Karpas-422 (cell line): ENCODE data around the gene EXOC1. TPM values are rescaled to one million over a fixed set of nuclear protein-coding genes. Genes with fewer than 3 reads are reported as not detected.
"Not testable (repeated sequence)": the region's sequence is repeated elsewhere in the genome, so short reads cannot be mapped to it uniquely, and the experiment has no call there.

Source experiments
- DNase-seq: peaks from one replicate; pipeline ENCODE4 v3.0.0-alpha.2; 2015
- H2AFZ ChIP-seq: fragments of 200-600 bp; sonication (generic); 2 replicates; pipeline ENCODE4 v1.6.1; 2014; ENCODE audit warnings: antibody characterized with exemption, low read length, mixed read lengths
- H3K27ac ChIP-seq: fragments of 200-600 bp; sonication (generic); 2 replicates; pipeline ENCODE4 v1.5.1; 2014; ENCODE audit warnings: mild to moderate bottlenecking, low read length, moderate library complexity
- H3K27me3 ChIP-seq: fragments of 200-600 bp; sonication (generic); 2 replicates; pipeline ENCODE4 v1.6.1; 2014; ENCODE audit warnings: low read length, mixed read lengths
- H3K36me3 ChIP-seq: fragments of 200-600 bp; sonication (generic); 2 replicates; pipeline ENCODE4 v1.6.1; 2014; ENCODE audit warnings: low read length, mixed read lengths; ENCODE audit not compliant: insufficient read depth
- H3K4me1 ChIP-seq: fragments of 200-600 bp; sonication (generic); 2 replicates; pipeline ENCODE4 v1.6.1; 2014; ENCODE audit warnings: mild to moderate bottlenecking, low read length, mixed read lengths
- H3K4me2 ChIP-seq: fragments of 200-600 bp; sonication (generic); 2 replicates; pipeline ENCODE4 v1.6.1; 2014; ENCODE audit warnings: low read length, low read depth, mild to moderate bottlenecking; ENCODE audit not compliant: poor library complexity, severe bottlenecking
- H3K4me3 ChIP-seq: fragments of 200-600 bp; sonication (generic); 2 replicates; pipeline ENCODE4 v1.5.1; 2014; ENCODE audit warnings: mild to moderate bottlenecking, antibody characterized with exemption, low read length, mixed read lengths
- H3K79me2 ChIP-seq: fragments of 200-600 bp; sonication (generic); 2 replicates; pipeline ENCODE4 v1.6.1; 2014; ENCODE audit warnings: mild to moderate bottlenecking, low read length, mixed read lengths
- H3K9ac ChIP-seq: fragments of 200-600 bp; sonication (generic); 2 replicates; pipeline ENCODE4 v1.6.0; 2014; ENCODE audit warnings: low read length
- H3K9me2 ChIP-seq: fragments of 200-600 bp; sonication (generic), shearing (Covaris generic); replicated peaks from 2 replicates; pipeline ENCODE4 v1.6.0; 2014; ENCODE audit warnings: mild to moderate bottlenecking, low read length, moderate library complexity; ENCODE audit not compliant: insufficient read depth
- H3K9me3 ChIP-seq: fragments of 300-700, 200-600 bp; sonication (generic); 2 replicates; pipeline ENCODE4 v1.6.1; 2014; ENCODE audit warnings: low read length, mixed read lengths
- H4K20me1 ChIP-seq: fragments of 200-600 bp; sonication (generic); 2 replicates; pipeline ENCODE4 v1.6.1; 2014; ENCODE audit warnings: mild to moderate bottlenecking, antibody characterized with exemption, low read length, low read depth; ENCODE audit not compliant: insufficient read depth
- total RNA-seq: library from RNA; depleted of rRNA; stranded (reverse); fragments of >200 nt; shearing (Covaris generic); gene quantifications from 2 replicates; pipeline ENCODE4 v1.2.3, GENCODE V29; 2014; ENCODE audit warnings: low replicate concordance

The EXOC1 gene
- total RNA-seq, 1 experiment from 2014 or later, result 40.2 TPM

- H3K27ac ChIP-seq, result no peak overlapping the region
- no peak overlapping the region for H3K9ac ChIP-seq
- H3K36me3 ChIP-seq, result no peaks in the 10 kb centered on the region
- H3K4me2 ChIP-seq, result no peak overlapping the region
- H3K9me2 ChIP-seq, result no peaks in the 10 kb centered on the region
- no peak overlapping the region for H2AFZ ChIP-seq
- H3K79me2 ChIP-seq, result no peaks in the 10 kb centered on the region
- H3K4me1 ChIP-seq, result no peaks in the 10 kb centered on the region
- no peaks in the 10 kb centered on the region for H3K27me3 ChIP-seq
- H3K4me3 ChIP-seq, result no peak overlapping the region
- no peaks in the 10 kb centered on the region for H4K20me1 ChIP-seq
- DNase-seq, result no peak
- peaks cover 3% of the 10 kb centered on the region; the same call in 1 of the 2 replicates for H3K9me3 ChIP-seq
Measured at GRCh38 chr4:55838952-55839351, 14.5 kb upstream of the EXOC1 start.

- H3K4me1 ChIP-seq, result no peaks in the 10 kb centered on the region
- H3K36me3 ChIP-seq, result no peaks in the 10 kb centered on the region
- H4K20me1 ChIP-seq, result no peaks in the 10 kb centered on the region
- no peaks in the 10 kb centered on the region for H3K79me2 ChIP-seq
- H3K9me2 ChIP-seq, result no peaks in the 10 kb centered on the region
- H3K4me2 ChIP-seq, result no peak overlapping the region
- H3K9me3 ChIP-seq, result peaks cover 3% of the 10 kb centered on the region; the same call in 1 of the 2 replicates
- no peak overlapping the region for H3K4me3 ChIP-seq
- no peak overlapping the region for H3K27ac ChIP-seq
- no peak overlapping the region for H3K9ac ChIP-seq
- no peaks in the 10 kb centered on the region for H3K27me3 ChIP-seq
- DNase-seq, result no peak
- no peak overlapping the region for H2AFZ ChIP-seq
Measured at GRCh38 chr4:55840956-55841355, 12.5 kb upstream of the EXOC1 start.

GRCh38 chr4:55841373-55842239 lies 11.8 kb upstream of the EXOC1 start:
- not testable (repeated sequence) for H2AFZ ChIP-seq, H3K36me3 ChIP-seq, H3K9ac ChIP-seq, H4K20me1 ChIP-seq, DNase-seq, H3K27ac ChIP-seq, H3K4me3 ChIP-seq, H3K79me2 ChIP-seq, H3K9me2 ChIP-seq, H3K27me3 ChIP-seq, H3K9me3 ChIP-seq, H3K4me2 ChIP-seq, H3K4me1 ChIP-seq

DNA sequence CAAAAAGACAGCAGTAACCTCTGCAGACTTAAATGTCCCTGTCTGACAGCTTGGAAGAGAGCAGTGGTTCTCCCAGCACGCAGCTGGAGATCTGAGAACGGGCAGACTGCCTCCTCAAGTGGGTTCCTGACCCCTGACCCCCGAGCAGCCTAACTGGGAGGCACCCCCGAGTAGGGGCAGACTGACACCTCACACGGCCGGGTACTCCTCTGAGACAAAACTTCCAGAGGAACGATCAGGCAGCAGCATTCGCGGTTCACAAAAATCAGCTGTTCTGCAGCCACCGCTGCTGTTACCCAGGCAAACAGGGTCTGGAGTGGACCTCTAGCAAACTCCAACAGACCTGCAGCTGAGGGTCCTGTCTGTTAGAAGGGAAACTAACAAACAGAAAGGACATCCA lies 11.1 kb upstream of the EXOC1 start:
- not testable (repeated sequence) for H3K27me3 ChIP-seq, H3K4me3 ChIP-seq, H3K4me2 ChIP-seq

DNA sequence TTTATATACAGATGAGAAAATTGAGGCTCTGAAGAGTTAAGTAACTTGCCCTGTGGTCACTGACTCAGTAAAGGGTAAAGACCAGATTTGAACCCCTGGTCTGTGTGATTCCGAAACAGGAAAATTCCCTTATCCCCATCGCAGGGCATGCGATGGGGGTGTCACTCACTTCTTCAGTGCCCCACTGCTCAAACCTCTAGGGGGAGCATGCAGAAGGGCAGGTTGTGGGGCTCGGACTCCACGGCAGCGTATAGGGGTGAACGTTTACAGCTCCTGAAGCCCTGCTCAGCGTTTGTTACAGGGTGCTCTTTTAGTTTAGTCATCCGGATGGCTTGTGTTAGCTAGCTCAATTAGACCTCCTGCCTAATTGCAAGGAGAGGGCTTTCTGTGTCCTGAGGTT lies 3.7 kb upstream of the EXOC1 start:
- Histone ChIP-seq H3K9me2 (no peaks in the 10 kb centered on the region; the same call in 1 of the 2 replicates), H3K4me2 (no peak overlapping the region), H3K27ac (no peak overlapping the region), H3K79me2 (peaks cover 12% of the 10 kb centered on the region), H4K20me1 (no peaks in the 10 kb centered on the region), H3K27me3 (no peaks in the 10 kb centered on the region), H3K4me1 (peaks cover 8% of the 10 kb centered on the region), H3K9me3 (no peaks in the 10 kb centered on the region), H2AFZ (no peak overlapping the region), H3K9ac (no peak overlapping the region), H3K36me3 (no peaks in the 10 kb centered on the region), H3K4me3 (no peak overlapping the region)
- DNase-seq, result no peak

More for the DNA sequence above, 11.1 kb upstream of the EXOC1 start:
- H3K27ac ChIP-seq, H3K9ac ChIP-seq, H3K36me3 ChIP-seq, H4K20me1 ChIP-seq, DNase-seq, H2AFZ ChIP-seq, H3K9me2 ChIP-seq, H3K9me3 ChIP-seq, H3K79me2 ChIP-seq, H3K4me1 ChIP-seq: not testable (repeated sequence)

DNA sequence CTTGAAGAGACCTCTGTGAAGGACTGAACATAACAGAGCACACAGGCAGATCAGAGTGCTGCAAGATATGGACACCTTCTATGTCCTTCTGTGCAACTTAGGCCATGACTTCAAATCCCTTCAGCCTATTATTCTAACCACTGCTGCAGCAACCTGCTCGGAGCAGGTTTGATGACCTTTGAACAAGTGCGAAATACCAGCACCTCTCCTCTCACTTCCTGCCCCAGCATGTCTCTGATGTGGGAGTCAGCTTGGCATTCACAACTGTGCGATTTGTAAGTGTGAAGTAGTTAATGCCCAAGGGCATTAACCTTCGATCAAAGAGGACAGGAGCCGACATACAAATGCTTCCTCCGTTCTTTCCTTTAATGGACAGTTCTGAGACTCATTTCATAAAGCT lies 1.6 kb upstream of the EXOC1 start:
- no peaks in the 10 kb centered on the region for H3K9me3 ChIP-seq
- DNase-seq, result no peak
- no peak overlapping the region for H3K4me3 ChIP-seq
- H2AFZ ChIP-seq, result no peak overlapping the region
- no peak overlapping the region for H3K9ac ChIP-seq
- no peaks in the 10 kb centered on the region for H4K20me1 ChIP-seq
- H3K27me3 ChIP-seq, result no peaks in the 10 kb centered on the region
- H3K36me3 ChIP-seq, result peaks cover 2% of the 10 kb centered on the region
- no peak overlapping the region for H3K4me2 ChIP-seq
- no peaks in the 10 kb centered on the region; the same call in 1 of the 2 replicates for H3K9me2 ChIP-seq
- peaks cover 20% of the 10 kb centered on the region for H3K4me1 ChIP-seq
- peaks cover 34% of the 10 kb centered on the region for H3K79me2 ChIP-seq
- H3K27ac ChIP-seq, result no peak overlapping the region

DNA sequence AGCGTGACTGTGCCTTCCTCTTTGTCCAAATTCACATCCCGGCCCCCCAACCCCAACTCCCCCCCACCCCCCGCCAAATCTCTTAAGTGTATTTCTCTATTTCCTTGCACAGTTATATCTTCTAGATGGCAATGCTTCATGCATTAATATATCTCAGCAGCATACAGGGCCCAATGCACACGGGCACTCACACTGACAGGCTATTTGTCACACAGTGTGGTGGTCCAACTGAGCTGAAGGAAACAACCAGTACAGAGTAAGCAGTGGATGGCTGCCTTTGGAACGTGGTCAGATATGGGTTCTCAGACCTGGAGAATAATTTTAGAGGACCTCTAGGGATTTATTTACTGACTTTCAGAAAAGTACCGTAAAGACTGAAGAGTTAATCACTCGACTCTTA lies 681 bp downstream of the EXOC1 start:
- Histone ChIP-seq H3K4me3 (peak overlapping the region; percentile 99), H3K9me2 (no peaks in the 10 kb centered on the region; the same call in 1 of the 2 replicates), H2AFZ (no peak overlapping the region), H3K4me2 (peak overlapping the region; percentile 80), H3K9me3 (no peaks in the 10 kb centered on the region), H3K9ac (peak overlapping the region; percentile 93), H3K36me3 (peaks cover 19% of the 10 kb centered on the region), H4K20me1 (no peaks in the 10 kb centered on the region), H3K27me3 (no peaks in the 10 kb centered on the region), H3K27ac (no peak overlapping the region), H3K79me2 (peaks cover 55% of the 10 kb centered on the region), H3K4me1 (peaks cover 22% of the 10 kb centered on the region)
- peak; percentile 52 for DNase-seq

DNA sequence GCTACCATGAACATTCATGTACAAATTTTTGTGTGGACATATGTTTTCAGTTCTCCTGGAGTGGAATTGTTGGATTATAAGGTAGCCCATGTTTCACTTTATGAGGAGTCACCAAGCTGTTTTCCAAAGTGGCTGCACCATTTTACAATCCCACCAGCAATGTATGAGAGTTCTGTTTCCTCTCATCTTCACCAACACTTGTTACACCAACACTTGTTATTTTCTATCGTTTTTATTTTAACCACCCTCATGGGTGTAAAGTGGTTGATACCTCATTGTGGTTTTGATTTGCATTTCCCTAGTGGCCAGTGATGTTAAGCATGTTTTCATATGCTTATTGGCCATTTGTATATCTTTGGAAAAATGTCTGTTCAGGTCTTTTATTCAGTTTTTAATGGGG lies 4.1 kb downstream of the EXOC1 start:
- H3K4me2 ChIP-seq, result no peak overlapping the region
- no peak overlapping the region for H3K9ac ChIP-seq
- peaks cover 22% of the 10 kb centered on the region for H3K4me1 ChIP-seq
- no peak overlapping the region for H2AFZ ChIP-seq
- H3K27ac ChIP-seq, result no peak overlapping the region
- no peaks in the 10 kb centered on the region for H3K9me3 ChIP-seq
- H3K9me2 ChIP-seq, result no peaks in the 10 kb centered on the region; the same call in 1 of the 2 replicates
- peaks cover 33% of the 10 kb centered on the region for H3K36me3 ChIP-seq
- H3K79me2 ChIP-seq, result peaks cover 81% of the 10 kb centered on the region
- H3K4me3 ChIP-seq, result no peak overlapping the region
- no peak for DNase-seq
- no peaks in the 10 kb centered on the region for H3K27me3 ChIP-seq
- no peaks in the 10 kb centered on the region for H4K20me1 ChIP-seq
